ENCODE results near the gene PTGIS.
"Not testable (repeated sequence)": the region's sequence is repeated elsewhere in the genome, so short reads cannot be mapped to it uniquely, and the experiment has no call there.

PTGIS gene

DNA sequence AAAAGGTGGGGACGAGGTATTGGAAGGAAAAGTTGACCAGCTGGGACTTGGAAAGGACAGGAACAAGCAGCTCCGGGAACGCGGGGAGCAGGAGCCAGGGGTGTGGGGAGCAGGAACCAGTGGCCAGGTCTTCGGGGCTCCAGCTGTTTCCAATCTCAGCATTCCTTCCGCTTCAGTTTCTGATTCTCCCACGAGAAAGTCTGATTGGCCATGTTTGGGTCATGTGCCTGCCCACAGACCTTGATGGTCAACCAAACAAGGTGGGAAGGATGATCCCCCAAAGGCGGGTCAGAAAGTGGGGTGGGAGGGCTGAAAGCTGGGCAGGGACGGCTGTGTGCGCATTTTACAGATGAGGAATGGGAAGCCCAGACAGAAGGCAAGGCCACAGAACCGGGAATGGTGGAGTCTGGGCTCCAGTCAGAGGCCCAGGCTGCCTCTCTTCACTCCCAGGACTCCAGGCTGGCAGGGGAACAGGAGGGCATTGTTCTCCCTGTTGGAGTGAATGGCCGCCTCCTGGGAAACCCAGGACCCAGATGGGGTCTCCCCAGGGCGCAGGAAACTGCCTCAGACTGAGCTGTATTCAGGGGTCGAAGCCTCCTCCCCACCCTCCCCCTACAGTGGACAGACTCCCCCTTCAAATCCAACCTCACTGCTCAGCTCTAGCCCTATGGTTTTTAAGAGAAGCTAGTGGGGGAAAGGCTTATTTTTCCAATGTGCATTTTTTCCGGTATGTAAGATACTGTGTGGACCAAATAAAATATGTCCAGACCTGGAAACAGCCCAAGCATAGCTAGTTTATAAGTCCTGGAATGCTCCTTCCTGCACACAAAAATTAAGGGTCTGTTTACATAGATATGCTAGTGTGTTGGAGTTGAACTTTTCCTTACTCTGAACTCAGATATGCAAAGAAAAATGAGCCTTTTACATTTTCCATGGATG is 12.2 kb upstream of the PTGIS start:
- H3K4me3 ChIP-seq (ENCODE audit: low read depth, low read length) = no peak overlapping the region

GRCh38 chr20:49579195-49579594 is 11.3 kb upstream of the PTGIS start:
- H3K4me3 ChIP-seq (ENCODE audit: low read depth, low read length) = no peak overlapping the region

DNA sequence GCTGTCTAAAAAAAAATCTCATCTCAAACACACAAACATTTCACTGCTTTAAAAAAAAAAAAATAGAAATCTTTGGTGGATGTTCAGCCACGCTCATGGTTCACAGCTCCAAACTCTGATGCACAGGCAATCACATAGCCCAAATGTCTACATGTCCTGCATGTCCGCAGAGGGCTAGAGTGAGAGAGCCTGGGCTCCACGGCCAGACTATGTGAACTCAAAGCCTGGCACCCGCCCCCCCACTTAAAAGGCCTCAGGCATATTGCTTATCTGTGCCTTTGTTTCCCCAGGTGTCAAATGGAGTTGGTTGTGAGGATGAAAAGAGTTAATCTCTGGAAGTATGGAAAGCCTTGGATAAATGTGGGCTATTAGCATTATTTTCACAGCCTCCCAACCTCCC is 10.5 kb upstream of the PTGIS start:
- H3K4me3 ChIP-seq (ENCODE audit: low read depth, low read length) = no peak overlapping the region

DNA sequence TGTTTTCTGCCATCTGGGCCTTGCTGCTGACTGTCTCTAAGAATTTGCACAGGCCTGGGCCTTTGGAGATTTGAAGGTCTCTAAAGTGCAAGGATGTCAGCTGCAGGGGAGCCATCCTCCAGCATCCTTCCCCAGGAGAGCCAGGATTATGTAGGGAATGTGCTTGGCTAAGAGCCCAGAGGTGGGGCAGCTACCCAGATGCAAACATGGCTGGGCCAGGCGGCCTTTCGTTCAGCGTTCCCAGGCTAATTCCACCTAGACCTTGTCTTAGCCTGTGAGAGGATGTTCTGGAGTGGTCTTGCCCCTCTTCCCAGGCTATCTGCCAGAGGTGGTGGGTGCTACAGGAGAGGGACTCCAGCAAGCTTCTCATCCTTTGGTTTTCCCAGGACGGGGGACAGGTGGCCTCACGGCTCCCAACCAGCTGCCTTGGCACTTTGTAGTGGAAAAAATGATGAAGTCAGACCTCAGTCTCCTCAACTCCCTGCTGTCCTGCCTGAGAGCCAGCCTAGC is 7.7 kb upstream of the PTGIS start:
- no peak overlapping the region for H3K4me3 ChIP-seq (ENCODE audit: low read depth, low read length)

GRCh38 chr20:49573900-49574416 is 6.0 kb upstream of the PTGIS start:
- H3K4me3 ChIP-seq (ENCODE audit: low read depth, low read length) = no peak overlapping the region

- H3K4me3 ChIP-seq (ENCODE audit: low read depth, low read length) = no peak overlapping the region
These were observed 4.9 kb upstream of the PTGIS start for GRCh38 chr20:49572857-49573256.

- no peak overlapping the region for H3K4me3 ChIP-seq (ENCODE audit: low read depth, low read length)
These were observed 3.6 kb upstream of the PTGIS start for GRCh38 chr20:49571553-49571835.

DNA sequence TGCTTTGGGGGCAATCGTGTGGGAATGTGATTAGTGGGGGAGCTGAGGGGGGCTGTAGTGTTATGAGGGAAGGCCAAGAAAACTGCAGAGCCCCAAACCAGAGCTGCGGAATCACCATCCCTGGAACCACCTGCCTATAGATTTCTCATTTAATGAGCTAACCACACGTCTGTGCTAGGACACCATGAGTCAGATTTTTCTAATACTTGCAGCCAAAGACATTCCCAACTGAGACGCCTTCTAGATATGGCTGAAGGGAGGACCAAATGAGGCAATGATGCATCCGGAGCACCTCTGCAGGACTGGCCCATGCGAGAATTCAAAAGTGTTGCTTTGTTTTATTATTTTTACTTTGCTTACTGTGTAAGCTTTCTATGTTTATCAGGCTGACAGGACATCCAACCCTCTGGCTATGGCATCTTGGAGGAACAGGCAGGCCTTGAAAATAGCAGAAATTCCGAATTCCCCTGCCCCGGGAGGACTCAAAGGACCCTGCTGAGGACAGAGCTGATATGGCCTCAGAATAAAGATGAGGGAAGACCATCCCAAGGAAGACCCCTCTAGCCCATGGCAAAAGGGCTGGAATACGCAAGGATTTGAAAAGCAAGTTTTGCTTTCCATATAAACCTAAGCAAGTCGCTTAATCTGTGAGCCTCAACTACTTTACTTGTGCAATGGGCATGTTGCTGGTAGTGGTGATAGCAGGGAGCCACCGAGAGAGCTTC is 3.1 kb upstream of the PTGIS start:
- no peak overlapping the region for H3K4me3 ChIP-seq (ENCODE audit: low read depth, low read length)

GRCh38 chr20:49570161-49570827 is 2.4 kb upstream of the PTGIS start:
- no peak overlapping the region for H3K4me3 ChIP-seq (ENCODE audit: low read depth, low read length)

GRCh38 chr20:49569411-49570115 is 1.6 kb upstream of the PTGIS start:
- no peak overlapping the region for H3K4me3 ChIP-seq (ENCODE audit: low read depth, low read length)

GRCh38 chr20:49568278-49569151 is 578 bp upstream of the PTGIS start:
- peak overlapping the region; percentile 31 for H3K4me3 ChIP-seq (ENCODE audit: low read depth, low read length)

DNA sequence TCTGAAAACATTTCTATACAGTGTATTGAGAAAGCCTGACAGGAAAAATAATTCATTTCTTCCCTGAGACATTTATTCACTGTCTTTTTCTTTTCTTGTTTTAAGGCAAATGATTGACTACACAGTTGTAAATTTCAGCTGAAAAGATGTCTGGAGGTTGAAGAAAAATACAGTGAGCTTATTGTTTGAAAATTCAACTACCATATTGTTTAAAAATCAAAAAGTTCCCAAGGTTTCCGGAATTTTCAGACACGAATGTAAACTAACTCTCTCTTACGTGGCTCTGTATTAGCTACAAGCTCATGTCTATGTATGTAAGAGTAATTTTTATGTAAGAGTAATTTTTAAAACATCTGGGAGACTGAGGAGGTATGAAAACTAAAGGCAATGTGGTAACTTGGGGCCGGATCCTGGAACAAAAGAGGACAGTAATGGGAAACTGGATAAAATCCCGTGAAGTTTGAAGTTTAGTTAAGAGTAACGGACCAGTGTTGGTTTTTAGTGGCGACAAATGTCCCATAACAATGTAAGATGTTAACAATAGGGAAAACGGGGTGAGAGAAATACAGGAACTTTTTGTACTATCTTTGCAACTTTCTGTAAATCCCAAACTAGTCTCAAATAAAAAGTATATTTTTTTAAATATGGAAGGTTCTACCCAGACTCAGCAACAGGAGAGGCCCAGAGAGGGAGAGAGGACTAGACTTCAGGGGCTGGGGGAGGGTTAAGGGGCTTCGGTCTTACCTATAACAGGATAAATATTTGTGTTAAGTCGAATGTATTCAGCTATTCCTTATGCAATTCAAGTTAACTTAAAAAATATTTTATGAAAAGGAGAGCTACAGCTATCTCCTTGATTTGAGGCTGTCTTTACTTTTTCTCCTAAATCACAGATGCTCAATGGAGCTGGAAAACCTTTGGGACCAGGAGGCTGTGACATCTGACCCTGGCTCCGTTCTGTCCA is 1.3 kb downstream of the PTGIS start:
- peak overlapping the region; percentile 69 for H3K4me3 ChIP-seq (ENCODE audit: low read depth, low read length)

DNA sequence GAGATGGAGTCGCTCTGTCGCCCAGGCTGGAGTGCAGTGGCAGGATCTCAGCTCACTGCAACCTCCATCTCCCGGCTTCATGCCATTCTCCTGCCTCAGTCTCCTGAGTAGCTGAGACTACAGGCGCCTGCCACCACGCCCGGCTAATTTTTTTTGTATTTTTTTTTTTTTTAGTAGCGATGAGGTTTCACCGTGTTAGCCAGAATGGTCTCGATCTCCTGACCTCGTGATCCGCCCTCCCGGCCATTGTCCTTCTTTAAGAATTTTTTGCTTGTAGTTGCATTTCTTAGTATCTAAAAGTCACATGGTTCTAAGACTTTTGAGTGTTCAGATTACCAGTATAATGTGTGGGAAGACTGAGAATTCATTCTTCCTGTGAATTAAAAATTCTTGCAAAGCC is 2.9 kb downstream of the PTGIS start:
- H3K4me3 ChIP-seq (ENCODE audit: low read depth, low read length) = not testable (repeated sequence)

GRCh38 chr20:49563015-49563980 is 4.6 kb downstream of the PTGIS start:
- H3K4me3 ChIP-seq (ENCODE audit: low read depth, low read length) = no peak overlapping the region

DNA sequence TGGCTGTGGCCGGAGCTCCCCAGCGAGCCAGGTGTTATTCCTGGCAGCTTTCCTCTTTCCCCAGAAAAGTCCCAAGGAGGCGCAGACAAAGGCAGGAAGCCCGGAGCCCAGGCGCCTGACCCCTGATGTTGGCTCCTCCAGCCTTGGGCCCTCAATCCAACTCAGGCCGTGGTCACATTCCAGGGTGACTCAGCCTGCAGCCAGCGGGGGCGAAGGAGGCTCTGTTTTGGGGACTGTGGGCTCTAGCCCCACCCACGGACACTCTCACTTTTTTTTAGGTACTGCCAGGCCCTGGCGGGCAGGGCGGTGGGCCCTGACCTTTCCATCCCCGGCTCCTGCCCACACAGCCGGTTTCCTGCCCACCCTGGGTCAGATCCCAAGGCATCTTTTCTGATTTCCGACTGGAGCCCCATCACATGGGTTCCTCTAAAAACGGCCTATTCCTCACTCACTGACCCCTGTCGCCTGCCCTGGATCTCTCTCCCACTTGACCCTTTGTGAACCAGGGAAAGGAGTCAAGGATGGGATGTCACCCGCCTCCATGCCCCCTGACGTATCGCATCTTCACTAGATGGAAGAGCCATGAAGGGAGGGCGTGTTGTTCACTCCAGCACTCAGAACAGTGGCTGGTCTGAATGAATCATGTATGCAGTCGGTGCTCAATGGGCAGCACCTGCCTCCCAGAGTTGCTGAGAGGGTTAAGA is 5.5 kb downstream of the PTGIS start:
- no peak overlapping the region for H3K4me3 ChIP-seq (ENCODE audit: low read depth, low read length)

DNA sequence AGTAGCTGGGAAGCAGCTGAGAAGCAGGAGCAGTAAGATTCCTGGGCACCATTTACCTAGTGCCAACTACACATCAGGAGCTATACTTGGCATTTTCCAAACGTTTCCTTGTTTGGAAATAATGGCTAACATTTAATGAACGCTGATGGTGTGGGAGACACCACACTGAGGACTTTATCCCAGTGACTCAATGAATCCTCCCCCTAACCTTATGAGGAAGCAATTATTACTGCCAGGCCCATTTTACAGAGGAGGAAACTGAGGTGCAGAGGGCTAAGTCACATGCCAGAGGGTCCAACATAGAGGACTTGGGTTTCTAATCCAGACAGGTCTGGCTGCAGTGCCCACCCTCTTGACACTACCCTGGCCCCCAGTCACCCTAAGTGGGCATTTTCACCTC is 6.1 kb downstream of the PTGIS start:
- no peak overlapping the region for H3K4me3 ChIP-seq (ENCODE audit: low read depth, low read length)

DNA sequence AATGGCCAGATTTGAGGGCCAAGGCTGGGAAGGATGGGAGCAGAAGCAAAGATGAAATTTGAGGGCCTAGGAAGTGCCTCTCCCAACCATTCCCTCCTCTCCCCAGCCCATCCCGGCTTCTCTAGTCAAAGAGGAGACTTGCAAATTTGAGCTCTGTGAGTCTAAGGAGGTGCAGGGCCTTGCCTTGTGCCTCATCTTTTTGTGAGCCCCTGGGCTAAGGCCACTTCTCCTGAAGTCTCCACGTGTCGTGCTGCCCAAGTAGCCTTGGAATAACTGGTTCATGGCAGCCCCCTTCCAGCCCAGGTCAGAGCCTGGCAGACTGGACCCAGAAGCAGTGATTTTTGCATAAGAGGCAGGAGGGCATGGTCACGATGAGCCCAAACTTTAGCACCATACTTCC is 6.7 kb downstream of the PTGIS start:
- H3K4me3 ChIP-seq (ENCODE audit: low read depth, low read length) = no peak overlapping the region
